Kidney epithelial cell (primary cell): ENCODE results near the gene UMOD. TPM values are rescaled to one million over a fixed set of nuclear protein-coding genes. Genes with fewer than 3 reads are reported as not detected.

Source experiments
- DNase-seq: peaks from one replicate; pipeline ENCODE4 v3.0.0-alpha.2; 2010; ENCODE audit warnings: low read depth
- H3K27me3 ChIP-seq: 2 replicates; pipeline ENCODE4 v1.6.0; 2011; ENCODE audit warnings: low read length; ENCODE audit not compliant: control insufficient read depth, insufficient read depth
- H3K36me3 ChIP-seq: 2 replicates; pipeline ENCODE4 v1.5.1; 2011; ENCODE audit warnings: low read length; ENCODE audit not compliant: control insufficient read depth, insufficient read depth
- H3K4me3 ChIP-seq: 2 replicates; pipeline ENCODE4 v1.5.1; 2011; ENCODE audit warnings: low read depth, mild to moderate bottlenecking, control low read depth, low read length
- CTCF ChIP-seq: IDR thresholded peaks from 2 replicates; pipeline ENCODE4 v1.5.1; 2011; ENCODE audit warnings: mild to moderate bottlenecking, moderate library complexity, low read length, control low read depth, inconsistent platforms; ENCODE audit not compliant: insufficient read depth, poor library complexity, severe bottlenecking
- total RNA-seq: library from RNA; depleted of rRNA; stranded (reverse); fragments of >200 nt; gene quantifications from 2 replicates; pipeline ENCODE4 v1.2.3, GENCODE V29; 2015

Gene UMOD
- total RNA-seq, 1 donor from 2014 or later: not detected

GRCh38 chr16:20396846-20397467 lies 44.4 kb upstream of the UMOD start:
- Histone ChIP-seq H3K27me3 (no peaks in the 10 kb centered on the region), H3K36me3 (no peaks in the 10 kb centered on the region), H3K4me3 (no peak overlapping the region)
- no peak for DNase-seq
- TF ChIP-seq CTCF: no peak

- TF ChIP-seq CTCF: no peak
- H3K4me3 ChIP-seq: no peak overlapping the region
- H3K27me3 ChIP-seq: no peaks in the 10 kb centered on the region
- DNase-seq: no peak
- H3K36me3 ChIP-seq: no peaks in the 10 kb centered on the region
Measured at GRCh38 chr16:20395946-20396345, 43.4 kb upstream of the UMOD start.

- no peak for TF ChIP-seq CTCF
- Histone ChIP-seq H3K4me3 (no peak overlapping the region), H3K27me3 (no peaks in the 10 kb centered on the region), H3K36me3 (no peaks in the 10 kb centered on the region)
- DNase-seq: no peak
Measured at GRCh38 chr16:20393801-20394577, 41.5 kb upstream of the UMOD start.

- no peak for TF ChIP-seq CTCF
- H3K27me3 ChIP-seq: peaks cover 3% of the 10 kb centered on the region
- no peak for DNase-seq
- H3K4me3 ChIP-seq: no peak overlapping the region
- H3K36me3 ChIP-seq: no peaks in the 10 kb centered on the region
Measured at GRCh38 chr16:20391045-20391444, 38.5 kb upstream of the UMOD start.

- no peak for DNase-seq
- TF ChIP-seq CTCF: no peak
Measured at GRCh38 chr16:20388854-20389253, 36.3 kb upstream of the UMOD start.

GRCh38 chr16:20387978-20388377 lies 35.5 kb upstream of the UMOD start:
- no peak for DNase-seq
- no peak for TF ChIP-seq CTCF
- H3K27me3 ChIP-seq: peaks cover 3% of the 10 kb centered on the region
- H3K4me3 ChIP-seq: no peak overlapping the region
- H3K36me3 ChIP-seq: no peaks in the 10 kb centered on the region

More at GRCh38 chr16:20388854-20389253, 36.3 kb upstream of the UMOD start:
- Histone ChIP-seq H3K4me3 (no peak overlapping the region), H3K36me3 (no peaks in the 10 kb centered on the region), H3K27me3 (peaks cover 3% of the 10 kb centered on the region)
